ENCODE data around the gene PLEKHN1.
"Not testable (repeated sequence)": the region's sequence is repeated elsewhere in the genome, so short reads cannot be mapped to it uniquely, and the experiment has no call there.

PLEKHN1 gene

DNA sequence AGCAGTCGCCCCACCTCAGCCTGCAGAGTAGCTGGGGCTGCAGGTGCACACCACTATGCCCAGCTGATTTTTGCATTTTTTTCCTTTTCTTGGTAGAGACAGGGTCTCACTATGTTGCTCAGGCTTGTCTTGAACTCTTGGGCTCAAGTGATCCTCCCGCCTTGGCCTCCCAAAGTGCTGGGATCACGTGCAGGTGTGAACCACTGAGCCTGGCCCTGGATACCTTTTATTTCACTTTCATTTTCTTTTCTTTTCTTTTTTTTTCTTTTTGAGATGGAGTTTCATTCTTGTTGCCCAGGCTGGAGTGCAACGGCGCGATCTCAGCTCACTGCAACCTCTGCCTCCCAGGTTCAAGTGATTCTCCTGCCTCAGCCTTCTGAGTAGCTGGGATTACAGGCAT is 25.0 kb downstream of the PLEKHN1 start:
- in situ Hi-C loops (cut with MboI; ENCODE audit: low sequenced_read_pairs), result not testable (repeated sequence)

DNA sequence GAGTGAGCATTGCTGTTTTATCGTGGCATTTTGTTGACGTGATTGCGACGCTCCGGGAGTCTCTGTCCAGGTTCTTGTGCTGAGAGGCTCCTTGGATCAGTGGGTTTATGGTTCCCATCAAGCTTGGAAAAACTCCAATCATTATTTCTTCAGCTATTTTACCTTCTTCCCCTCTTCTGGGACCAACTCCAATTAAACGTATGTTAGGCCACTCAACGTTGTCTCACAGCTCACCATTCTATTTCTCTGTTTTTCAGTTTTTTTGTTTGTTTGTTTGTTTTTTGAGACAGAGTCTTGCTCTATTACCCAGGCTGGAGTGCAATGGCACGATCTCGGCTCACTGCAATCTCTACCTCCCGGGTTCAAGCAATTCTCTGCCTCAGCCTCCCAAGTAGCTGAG is 25.6 kb downstream of the PLEKHN1 start:
- in situ Hi-C loops (cut with MboI; ENCODE audit: low sequenced_read_pairs), result no loop called here

DNA sequence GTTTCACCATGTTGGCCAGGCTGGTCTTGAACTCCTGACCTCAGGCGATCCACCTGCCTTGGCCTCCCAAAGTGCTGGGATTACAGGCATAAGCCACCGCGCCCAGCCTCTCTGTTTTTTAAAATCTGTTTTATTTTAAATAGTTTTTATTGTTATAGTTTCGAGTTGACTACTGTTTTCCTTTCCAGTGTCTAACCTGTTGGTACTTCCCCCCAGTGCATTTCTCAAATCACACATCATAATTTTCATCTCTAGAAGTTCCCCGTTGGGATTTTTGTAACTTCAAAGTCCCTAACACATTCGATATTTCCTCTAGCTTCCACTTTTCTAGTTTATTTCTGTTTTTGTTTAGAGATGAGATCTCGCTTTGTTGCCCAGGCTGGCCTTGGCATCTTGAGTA is 26.1 kb downstream of the PLEKHN1 start:
- in situ Hi-C loops (cut with MboI; ENCODE audit: low sequenced_read_pairs), result no loop called here

DNA sequence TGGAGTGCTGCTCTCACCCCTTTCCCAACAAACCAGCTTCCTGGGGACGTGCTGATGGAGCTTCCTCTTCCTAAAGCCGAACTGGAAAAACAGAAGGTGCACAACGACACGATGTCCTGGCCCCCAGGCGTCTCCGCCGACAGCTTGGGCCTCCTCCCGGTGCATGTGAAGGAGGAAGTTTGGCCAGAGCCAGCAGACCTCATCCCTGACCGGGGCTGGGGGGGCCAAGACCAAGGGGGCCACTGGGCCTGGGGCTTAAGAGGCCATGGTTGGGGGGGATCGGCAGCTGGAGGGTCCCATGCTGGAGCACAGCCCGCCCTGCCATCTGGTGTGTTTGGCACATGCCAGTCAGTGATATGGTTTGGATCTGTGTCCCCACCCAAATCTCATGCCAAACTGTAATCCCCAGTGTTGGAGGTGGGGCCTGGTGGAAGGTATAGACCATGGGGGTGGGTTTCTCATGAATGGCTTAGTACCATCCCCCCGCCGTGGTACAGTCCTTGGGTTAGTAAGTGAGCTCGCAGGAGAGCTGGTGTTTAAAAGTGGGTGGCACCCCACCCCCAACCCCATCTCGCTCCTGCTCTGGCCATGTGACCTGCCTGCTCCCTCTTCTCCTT is 27.2 kb downstream of the PLEKHN1 start:
- in situ Hi-C loops (cut with MboI; ENCODE audit: low sequenced_read_pairs), result no loop called here

DNA sequence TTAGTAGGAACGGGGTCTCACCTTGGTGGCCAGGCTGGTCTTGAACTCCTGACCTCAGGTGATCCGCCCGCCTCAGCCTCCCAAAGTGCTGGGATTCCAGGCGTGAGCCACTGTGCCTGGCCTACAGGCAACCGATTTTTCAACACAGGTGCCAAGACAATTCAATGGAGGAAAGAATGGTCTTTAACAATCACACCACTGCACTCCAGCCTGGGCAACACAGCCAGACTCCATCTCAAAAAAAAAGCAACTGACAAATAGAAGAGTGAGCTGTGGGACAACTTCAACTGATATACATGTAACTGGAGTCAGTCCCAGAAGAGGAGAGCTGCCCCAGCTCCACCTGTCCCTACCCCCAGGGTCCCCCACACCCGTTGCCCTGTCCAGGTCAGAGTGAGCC is 28.3 kb downstream of the PLEKHN1 start:
- in situ Hi-C loops (cut with MboI; ENCODE audit: low sequenced_read_pairs), result not testable (repeated sequence)

DNA sequence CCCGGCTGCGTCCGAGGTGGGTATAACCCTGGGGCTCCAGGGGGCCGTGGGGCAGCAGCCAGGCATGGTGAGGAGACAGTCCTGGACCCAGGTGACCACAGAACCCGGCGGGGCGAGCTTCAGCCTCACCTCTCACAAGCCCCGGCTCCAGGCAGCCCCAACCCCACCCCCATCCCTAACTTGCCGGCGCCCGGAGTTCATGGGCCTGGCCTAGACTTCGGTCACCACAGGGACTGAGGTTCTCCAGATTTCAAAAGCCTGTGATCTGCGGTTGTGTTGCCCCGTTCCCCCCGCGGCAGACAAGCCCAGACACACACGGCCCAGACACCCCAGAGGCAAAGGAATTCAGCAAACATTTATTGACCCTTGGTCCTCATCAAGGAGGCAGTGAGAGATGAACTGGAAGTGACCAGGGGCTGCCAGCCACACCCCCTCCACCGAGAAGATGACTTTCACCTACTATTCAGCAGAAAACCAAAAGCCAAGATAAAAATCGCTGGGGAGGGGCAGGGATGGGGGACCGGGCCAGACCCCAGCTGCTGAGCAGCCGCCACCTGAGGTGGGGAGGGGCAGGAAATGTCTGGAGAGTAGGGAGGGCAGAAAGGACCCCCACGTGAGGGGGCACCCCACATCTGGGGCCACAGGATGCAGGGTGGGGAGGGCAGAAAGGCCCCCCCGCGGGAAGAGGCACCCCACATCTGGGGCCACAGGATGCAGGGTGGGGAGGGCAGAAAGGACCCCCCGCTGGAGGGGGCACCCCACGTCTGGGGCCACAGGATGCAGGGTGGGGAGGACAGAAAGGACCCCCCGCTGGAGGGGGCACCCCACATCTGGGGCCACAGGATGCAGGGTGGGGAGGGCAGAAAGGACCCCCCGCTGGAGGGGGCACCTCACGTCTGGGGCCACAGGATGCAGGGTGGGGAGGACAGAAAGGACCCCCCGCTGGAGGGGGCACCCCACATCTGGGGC is 29.7 kb downstream of the PLEKHN1 start:
- in situ Hi-C loops (cut with MboI; ENCODE audit: low sequenced_read_pairs), result no loop called here

DNA sequence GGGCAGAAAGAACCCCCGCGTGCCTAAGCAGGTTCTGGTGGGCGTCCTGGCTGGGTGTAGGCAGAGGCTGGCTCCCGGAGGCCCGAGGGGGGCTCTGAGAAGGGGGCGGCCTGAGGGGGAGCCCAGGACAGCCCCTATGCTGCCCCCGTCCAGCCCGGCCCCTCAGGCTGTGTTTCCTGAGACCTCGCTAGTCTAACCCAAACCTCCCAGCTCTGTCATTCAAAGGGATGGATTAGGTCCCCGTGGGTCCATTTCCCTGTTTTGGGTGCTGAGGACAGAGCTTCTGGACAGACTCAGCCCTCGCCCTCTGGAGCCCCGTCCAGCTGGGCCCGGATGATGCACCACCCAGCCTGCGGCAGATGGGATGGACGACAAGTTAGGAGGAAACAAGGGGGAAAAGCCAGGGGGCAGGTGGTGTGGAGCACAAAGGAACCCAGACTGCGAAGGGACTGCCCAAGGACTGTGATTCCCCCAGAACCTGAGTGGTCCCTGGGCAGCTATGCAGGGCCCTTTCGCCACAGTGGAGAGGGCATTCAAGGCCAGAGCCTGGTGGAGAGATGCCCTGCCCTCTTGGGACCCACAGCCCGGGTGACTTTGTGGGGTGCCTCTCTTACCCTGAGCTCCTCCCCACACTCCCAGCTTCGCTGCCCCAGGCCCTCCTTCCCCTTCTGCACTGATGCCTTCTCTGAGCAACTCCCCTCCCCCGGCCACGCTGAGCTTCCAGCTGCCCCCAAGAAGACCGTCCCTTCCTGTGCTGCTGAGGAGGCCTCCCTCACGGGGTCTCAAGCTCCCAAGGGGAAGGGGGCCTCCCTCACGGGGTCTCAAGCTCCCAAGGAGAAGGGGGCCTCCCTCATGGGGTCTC is 30.8 kb downstream of the PLEKHN1 start:
- in situ Hi-C loops (cut with MboI; ENCODE audit: low sequenced_read_pairs), result no loop called here

DNA sequence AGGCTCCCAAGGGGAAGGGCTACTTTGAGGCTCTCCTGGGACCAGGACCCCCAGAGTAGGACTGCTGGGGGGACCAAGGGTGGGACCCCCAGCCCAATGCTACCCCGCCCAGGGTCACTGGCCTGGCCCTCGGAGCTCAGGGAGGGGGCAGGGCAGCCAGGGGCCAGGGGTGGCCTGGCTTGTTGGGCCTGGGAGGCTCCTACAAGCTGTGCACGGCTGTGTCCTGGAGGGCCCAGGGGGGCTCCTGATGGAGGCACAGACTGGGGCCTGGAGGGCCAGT is 31.4 kb downstream of the PLEKHN1 start:
- in situ Hi-C loops (cut with MboI; ENCODE audit: low sequenced_read_pairs), result no loop called here

DNA sequence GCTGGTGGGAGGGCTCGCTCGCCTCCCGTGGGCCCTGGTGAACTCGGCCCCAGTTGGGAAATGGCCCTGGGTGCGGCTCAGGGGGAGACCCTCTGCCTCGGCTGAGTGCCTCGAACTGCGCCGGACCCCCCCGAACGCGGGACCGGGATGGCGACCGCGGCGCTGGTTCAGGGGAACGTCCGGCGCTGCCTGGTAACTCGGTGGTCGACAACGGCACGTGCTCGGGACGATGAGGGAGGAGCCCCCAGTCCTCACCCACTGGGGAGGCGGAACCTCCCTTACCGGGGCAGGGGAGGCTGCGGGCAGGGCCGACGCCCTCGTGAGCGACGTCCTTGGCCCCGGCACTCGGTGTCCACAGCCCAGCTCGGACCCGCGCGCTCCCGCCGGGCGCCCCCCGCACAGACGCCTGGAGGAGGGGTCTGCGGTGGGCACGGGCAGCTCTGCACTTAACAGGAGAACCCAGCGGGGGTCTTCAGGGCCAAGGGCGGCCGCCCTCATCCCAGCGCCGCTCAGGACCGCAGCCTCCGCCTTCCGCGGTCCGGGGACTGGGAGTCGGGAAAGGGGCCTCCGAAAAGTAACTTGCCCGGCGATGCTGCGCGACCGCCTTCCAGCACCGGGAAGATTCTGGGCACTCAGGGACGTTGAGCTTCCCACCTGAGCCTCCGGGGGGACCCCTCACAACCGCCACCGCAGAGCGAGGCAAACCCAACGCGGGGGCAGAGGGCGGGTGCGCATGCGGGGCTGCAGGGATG is 31.9 kb downstream of the PLEKHN1 start:
- in situ Hi-C loops (cut with MboI; ENCODE audit: low sequenced_read_pairs), result no loop called here

DNA sequence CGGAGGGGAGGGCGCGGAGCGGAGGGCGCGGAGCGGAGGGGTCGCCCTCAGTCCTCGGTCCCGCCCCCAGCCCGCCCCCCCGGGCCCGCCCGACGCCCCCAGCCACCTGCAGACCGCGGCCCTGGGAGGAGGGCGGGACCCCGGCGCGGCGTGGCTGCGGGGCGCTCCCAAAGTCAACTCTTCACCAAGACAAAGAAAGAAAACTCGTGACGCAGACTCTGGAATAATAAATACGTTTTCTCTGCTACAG is 32.4 kb downstream of the PLEKHN1 start:
- in situ Hi-C loops (cut with MboI; ENCODE audit: low sequenced_read_pairs), result no loop called here

DNA sequence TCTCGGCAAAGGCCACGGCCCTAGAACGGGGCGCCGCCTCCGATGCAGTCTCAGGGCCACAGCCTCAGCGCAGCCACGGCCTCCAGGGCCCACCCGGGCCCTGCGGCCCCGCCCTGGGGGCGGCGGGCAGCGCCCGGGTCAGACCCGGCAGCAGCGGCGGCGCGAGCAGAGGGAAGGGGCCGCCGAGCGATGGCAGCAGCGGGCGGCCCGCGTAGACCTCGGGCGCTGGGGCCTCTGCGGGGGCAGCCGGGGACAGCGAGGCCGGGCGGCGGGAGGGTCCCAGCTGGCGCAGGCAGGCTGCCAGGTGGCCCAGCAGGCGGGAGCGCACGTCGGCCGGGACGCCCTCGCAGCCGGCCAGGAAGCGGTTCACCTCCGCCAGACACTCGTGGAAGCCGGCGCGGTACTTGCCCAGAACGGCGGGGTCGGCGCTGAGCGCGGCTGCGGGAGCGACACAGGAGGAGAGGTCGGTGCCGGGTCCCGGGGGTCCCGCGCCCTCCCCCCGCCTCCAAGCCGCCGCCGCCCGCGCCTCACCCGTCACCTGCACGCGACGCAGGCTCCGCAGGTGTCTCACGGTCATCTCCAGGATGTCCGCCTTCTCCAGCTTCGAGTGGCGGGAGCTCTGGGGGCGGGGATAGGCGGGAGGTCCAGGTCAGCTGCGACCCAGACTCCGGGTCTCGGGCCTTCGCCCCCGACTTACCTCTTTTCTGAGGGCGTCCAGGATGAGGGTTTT is 32.9 kb downstream of the PLEKHN1 start:
- in situ Hi-C loops (cut with MboI; ENCODE audit: low sequenced_read_pairs), result no loop called here

DNA sequence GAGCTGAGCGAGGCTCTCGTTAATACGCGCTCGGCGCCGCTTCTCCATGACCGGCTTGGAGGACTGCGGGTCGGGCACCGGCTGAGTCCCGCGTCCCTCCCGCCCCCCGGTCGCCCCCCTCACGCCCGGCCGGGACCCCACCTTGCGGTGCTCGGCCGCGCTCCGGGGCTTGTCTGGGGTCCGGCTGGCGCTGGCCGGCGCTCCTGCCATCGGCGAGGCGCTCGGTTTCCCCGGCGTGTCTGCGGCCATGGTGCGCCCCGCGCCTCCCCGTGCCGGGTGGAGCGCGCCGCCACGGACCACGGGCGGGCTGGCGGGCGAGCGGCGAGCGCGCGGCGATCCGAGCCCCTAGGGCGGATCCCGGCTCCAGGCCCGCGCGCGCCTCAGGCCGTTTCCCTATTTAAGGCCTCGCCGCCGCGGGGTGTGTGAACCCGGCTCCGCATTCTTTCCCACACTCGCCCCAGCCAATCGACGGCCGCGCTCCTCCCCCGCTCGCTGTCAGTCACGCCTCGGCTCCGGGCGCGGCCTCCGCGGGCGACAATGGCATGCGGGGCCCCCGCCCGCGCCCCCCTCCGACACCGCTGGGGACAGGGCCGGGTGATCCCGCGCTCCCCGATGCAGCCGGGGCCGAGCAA is 33.6 kb downstream of the PLEKHN1 start, which contains the start of gene HES4:
Gene HES4, minus strand, starts transcription at position 373 of the 632 bp plus-strand sequence. Its CDS starts 124 bp downstream, at position 249.
- in situ Hi-C loops (cut with MboI; ENCODE audit: low sequenced_read_pairs), result no loop called here

DNA sequence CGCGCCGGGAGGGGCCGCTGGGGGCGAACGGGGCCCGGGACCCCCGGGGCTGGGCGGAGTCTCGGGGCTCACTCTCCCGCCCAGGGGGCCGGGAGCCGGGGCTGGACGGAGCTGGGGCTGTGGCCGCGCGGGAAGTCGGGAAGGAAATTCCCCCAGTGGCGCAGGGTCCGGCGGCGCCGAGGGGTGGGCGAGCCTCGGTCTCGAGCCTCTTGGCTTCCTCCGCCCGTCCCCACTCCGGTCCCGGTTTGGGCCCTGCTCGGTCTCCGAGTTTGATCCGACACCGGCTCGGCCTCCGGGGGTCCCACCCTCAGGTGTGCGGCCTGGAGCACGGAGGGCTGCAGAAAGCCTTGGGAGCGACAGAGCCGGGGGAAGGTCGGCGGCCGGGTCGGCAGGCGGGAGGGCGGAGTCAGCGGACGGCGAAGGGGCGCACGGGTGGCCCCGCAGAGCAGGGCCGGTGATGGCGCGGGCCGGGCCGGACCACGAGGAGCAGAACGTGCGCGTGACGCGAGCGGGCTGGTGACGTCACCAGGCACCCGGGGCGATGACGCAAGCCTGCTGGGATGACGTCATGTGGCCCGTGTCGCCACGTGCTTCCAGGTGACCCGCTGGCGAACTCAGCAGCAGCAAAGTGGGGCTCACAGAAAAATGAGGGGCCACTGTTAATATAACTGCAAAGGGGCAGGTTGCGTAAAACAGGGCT is 34.2 kb downstream of the PLEKHN1 start:
- in situ Hi-C loops (cut with MboI; ENCODE audit: low sequenced_read_pairs), result no loop called here

DNA sequence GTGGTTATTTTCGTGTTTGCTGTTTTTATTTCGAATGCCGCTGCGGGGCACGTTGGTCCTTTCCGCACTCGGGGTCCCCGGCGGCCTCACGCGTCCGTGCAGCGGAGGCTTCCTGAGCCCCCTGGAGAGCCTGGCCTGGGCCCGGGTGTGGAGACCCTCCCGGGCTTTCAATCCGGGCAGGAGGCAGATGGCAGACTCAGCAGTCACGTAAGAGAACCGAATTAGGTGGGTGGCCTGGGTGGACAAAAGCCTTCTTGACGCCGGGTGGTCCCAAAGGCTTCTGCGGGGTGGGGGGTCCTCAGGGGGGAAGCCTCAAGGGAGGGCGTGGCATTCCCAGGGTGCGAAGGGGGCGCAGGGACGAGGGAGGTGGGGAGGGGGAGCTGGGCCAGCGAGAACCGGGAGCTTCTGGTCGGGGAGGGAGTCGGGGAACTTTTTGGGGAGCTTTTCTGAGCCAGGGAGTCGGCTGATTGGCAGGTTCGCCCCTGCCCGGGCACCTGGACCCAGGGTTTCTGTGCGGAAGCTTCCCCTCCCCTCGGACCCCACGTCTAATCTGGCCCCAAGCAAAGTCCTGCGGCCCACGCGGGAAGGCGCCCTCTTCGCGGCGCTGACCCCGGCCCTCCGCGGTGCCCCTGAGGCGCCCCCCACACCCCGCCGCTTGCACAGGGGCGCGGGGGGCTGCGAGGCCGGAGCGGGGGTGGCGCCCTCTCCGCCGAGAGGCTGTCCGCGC is 34.9 kb downstream of the PLEKHN1 start:
- in situ Hi-C loops (cut with MboI; ENCODE audit: low sequenced_read_pairs), result no loop called here

DNA sequence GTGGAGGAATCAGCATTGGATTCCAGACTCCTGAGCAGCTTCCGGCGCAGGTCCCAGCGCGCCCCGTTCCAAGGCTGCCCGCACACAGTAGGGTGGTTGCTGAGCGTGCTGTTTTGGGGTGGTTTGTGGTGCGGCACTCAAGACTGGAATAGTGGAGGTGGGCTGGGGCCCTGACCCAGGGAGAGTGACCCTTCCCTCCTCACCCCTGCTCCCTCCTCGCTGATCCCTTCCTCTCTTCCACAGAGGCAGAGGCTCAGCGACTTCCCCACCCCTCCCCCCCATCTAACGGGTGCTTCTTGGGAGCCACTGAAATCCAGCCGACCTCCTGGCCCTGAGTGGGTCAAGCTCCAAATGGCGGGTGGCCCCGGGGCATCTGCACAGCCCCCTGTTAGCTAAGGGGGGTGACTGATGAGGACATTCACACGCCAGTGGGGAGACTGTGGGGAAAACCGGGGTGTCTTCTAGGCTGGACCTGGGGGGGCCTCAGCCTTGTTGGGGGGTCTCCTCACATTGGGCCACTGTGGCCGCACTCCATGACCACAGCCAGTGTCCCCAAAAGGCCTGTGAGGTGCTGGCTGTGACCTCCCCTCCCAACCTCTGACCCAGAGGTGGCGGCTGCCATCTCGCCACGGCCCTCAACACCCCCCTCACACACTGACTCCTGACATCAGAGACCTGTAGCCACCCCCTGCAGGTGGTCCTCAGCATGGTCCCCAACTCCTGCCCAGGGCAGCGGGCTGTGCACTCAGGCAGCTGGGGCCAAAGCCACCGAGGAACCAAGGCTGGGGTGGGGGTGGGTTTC is 37.5 kb downstream of the PLEKHN1 start:
- in situ Hi-C loops (cut with MboI; ENCODE audit: low sequenced_read_pairs), result no loop called here

DNA sequence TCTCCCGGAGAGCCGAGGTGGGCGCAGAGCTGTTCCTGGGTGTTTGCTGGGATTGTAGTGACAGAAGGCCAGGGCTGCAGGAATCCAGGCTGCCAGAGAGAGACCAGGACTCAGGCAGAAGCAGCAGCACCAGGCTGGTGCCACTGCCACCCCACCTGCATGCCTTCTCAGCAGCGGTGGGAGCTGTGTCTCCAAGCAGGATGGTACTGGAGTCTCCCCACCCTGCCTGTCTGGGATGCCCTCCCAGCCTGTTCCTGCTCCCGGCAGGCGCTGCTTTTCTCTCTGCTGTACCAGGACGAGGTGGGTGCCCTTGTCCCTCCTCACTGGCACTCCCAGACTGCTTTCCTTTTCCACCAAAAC is 38.1 kb downstream of the PLEKHN1 start:
- in situ Hi-C loops (cut with MboI; ENCODE audit: low sequenced_read_pairs), result no loop called here

DNA sequence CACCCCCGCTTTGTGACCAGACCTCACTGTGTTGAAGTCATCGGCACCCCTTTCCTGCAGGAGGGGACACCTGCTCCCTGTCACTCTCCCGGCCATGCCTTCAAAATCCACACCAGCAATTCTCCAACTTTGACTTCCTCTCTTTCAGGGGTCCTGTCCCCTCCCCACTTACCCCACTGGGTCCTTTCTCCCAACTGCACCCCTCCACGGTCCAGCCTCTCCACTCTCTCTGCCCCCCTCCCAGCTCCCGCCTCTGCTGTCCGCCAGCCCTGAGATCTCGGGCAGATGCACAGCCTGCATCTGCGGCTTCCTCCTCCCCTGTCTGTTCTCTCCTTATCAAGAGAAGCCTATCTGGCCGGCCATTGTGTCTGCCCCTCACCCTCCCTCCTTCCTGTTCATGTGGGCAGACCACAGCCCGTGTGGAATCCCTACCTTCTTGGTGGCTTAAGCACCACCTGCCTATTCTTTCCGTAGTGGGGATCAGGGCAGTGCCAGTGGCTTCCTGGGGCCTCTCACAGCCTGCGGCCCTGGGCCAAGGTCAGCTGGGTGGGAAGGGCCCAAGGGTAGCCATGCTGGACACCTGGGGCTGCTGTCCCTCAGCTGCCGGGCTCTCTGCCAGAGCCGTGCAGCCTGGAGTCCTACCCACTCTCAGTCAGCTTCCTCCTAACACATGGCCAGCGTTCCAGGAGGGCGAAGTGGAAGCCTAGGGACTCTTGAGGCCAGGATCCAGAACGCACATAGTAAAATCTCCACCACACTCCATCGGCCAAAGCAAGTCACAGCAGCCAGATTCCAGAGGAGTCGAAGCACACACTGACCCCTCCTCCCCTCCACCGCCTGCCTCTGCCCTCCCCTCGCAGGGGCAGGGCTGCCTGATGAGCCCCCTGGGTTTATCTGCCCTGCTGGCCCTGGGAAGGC is 38.8 kb downstream of the PLEKHN1 start:
- in situ Hi-C loops (cut with MboI; ENCODE audit: low sequenced_read_pairs), result no loop called here
